ENCODE measurements around the gene SLC39A7.

GRCh38 chr6:33209856-33210255, 9.2 kb downstream of the SLC39A7 start:
- TF ChIP-seq CTCF (conservative IDR thresholded peaks at IDR 0.05; ENCODE audit: low read depth, low read length) (no peak), EZH2 (IDR thresholded peaks at IDR 0.05; ENCODE audit: low read length, unreplicated experiment) (no peak)
